AG09309 (cell line): Measurements from ENCODE around the gene SLC34A1.

Experiments used
- DNase-seq: peaks from one replicate; pipeline ENCODE4 v3.0.0-alpha.2; 2010; ENCODE audit warnings: low read depth
- H3K4me3 ChIP-seq: 2 replicates; pipeline ENCODE4 v1.5.1; 2011; ENCODE audit warnings: mild to moderate bottlenecking, low read depth, low read length, moderate library complexity; ENCODE audit not compliant: control insufficient read depth
- CTCF ChIP-seq: IDR thresholded peaks from 2 replicates; pipeline ENCODE4 v1.5.1; 2011; ENCODE audit warnings: mild to moderate bottlenecking, low read depth, low read length, inconsistent platforms; ENCODE audit not compliant: insufficient read depth, control insufficient read depth; ENCODE audit errors: missing control alignments

Gene SLC34A1

GRCh38 chr5:177387405-177387804, 3.2 kb downstream of the SLC34A1 start:
- no peak overlapping the region for H3K4me3 ChIP-seq
- TF ChIP-seq CTCF = no peak
- no peak for DNase-seq

DNA sequence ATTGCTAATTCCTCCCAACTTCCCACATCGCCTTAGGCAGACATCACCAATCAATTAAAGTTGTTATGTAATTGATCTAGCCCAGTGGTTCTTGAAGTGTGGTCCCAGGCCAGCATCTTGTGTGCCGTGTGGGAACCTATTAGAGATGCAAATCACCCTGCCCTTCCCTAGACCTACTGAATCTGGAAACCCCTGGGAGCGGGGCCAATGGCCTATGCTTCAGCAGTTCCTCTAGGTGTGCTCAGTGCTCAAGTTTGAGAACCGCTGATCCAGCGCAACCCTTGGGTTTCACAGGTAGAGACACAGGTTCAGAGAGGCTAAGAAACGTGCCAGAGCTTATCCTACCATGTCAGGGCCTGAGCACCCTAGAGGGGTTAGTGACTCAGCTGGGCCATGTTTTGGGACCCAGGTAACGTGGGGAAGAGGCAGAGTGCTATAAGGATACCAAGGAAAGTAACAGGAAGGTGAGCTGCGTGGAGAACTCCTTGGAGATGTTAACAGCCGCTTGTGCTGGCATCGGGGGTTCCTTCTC, 4.4 kb downstream of the SLC34A1 start:
- H3K4me3 ChIP-seq = no peak overlapping the region

GRCh38 chr5:177389241-177390169, 5.3 kb downstream of the SLC34A1 start:
- peak; percentile 88 for DNase-seq
- H3K4me3 ChIP-seq = no peak overlapping the region; the same call in 1 of the 2 replicates
- TF ChIP-seq CTCF = no peak

More for the DNA sequence above, 4.4 kb downstream of the SLC34A1 start:
- TF ChIP-seq CTCF = no peak
- DNase-seq = no peak

DNA sequence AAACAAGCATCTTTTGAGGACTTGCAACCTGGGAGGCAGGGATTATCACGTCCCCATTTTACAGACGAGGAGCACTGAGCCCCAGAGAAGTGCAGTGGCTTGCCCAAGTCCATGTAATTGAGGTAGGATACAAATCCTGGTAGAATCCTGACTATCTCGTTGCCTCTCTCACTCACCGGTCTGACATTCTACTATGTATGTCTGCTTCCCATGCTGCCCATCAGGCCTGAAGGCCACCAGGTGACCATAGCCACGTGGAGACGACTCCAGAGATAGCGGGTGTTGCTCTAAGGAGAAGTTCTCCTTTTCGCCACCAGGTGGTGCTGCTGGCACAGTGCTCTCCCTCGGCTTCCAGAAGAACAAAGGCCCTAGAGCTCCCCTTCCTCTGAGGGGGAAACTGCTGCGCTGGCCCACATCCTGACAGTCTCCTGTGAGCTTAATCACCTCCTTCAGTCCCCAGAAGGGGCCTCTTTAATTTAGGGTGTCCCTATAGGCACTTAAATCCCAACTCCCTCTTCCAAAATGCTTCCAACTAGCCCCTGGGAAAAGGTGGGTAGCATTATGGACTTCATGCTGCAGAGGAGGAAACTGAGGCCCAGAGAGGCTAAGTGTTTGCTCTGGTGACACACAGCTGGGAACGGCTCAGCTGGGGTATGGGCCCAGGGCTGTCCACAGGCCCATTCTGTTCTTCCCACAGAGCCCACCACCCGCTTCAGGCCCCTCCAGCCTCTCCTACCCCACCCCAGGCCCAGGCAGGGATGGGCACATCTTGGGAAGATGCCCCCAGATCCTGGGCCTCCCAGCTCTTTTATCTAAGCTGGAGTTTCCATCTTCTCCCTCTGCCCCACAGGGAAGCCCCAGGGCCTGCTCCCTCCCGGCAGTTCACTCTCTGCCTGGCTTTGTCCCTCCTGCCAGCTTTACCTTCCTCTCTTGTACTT, 6.4 kb downstream of the SLC34A1 start:
- DNase-seq = no peak
- TF ChIP-seq CTCF = peak; percentile 96
- H3K4me3 ChIP-seq = no peak overlapping the region

- H3K4me3 ChIP-seq = no peak overlapping the region
- TF ChIP-seq CTCF = no peak
- no peak for DNase-seq
These were observed 8.5 kb downstream of the SLC34A1 start for GRCh38 chr5:177392765-177393164.

- DNase-seq = no peak
- no peak overlapping the region for H3K4me3 ChIP-seq
- TF ChIP-seq CTCF = no peak
These were observed 9.1 kb downstream of the SLC34A1 start for GRCh38 chr5:177393206-177393765.
